ENCODE measurements around the gene SIRT5. TPM values are rescaled to one million over a fixed set of nuclear protein-coding genes. Genes with fewer than 3 reads are reported as not detected.

The SIRT5 gene
- total RNA-seq, 1 experiment from 2014 or later = 14.3 TPM

- H3K4me1 ChIP-seq (ENCODE audit: insufficient read depth, low read length) = 0 out of 2 replicates have a peak, but pooled peaks cover 2% of the 10 kb centered on the region
- H2BK5ac ChIP-seq (ENCODE audit: insufficient read length, low read length) = no peak overlapping the region
- no peak overlapping the region for H4K91ac ChIP-seq (ENCODE audit: insufficient read length, low read depth, low read length)
- no peak overlapping the region for H2AFZ ChIP-seq (ENCODE audit: low read length)
- H3K23me2 ChIP-seq (ENCODE audit: insufficient read length, low read depth, low read length, poor library complexity, severe bottlenecking) = no peaks in the 10 kb centered on the region
- H3T11ph ChIP-seq (ENCODE audit: low read length) = no peak overlapping the region
- Mint-ChIP-seq H3K27me3 (ENCODE audit: low read depth) (no peaks in the 10 kb centered on the region), H3K27ac (no peak overlapping the region), H3K9me3 (no peaks in the 10 kb centered on the region; a peak in 1 of 5 replicates), H3K36me3 (ENCODE audit: insufficient read depth in 1 of 3, low read depth in 3 of 3) (no peaks in the 10 kb centered on the region; a peak in 1 of 7 replicates), H3K4me3 (no peak overlapping the region), H3K4me1 (peaks cover 9 to 28% of the 10 kb centered on the region in 2 experiments)
- no peak overlapping the region for H2BK12ac ChIP-seq (ENCODE audit: insufficient read length, low read depth, low read length)
- H4K20me1 ChIP-seq (ENCODE audit: control insufficient read depth, insufficient read depth, insufficient read length) = no peaks in the 10 kb centered on the region
- no peak overlapping the region for H3K18ac ChIP-seq (ENCODE audit: insufficient read length, low read depth, low read length)
- H3K56ac ChIP-seq (ENCODE audit: insufficient read length, low read depth, low read length) = no peak overlapping the region
- H3K14ac ChIP-seq (ENCODE audit: insufficient read depth, low read length) = no peak overlapping the region
- no CpG with 5 or more reads among the region's 4 CpGs for WGBS (ENCODE audit: extremely low coverage, insufficient read length, low lambda C conversion rate)
- H3K27me3 ChIP-seq (ENCODE audit: insufficient read depth, low read length) = no peaks in the 10 kb centered on the region
- no peak overlapping the region for H4K5ac ChIP-seq (ENCODE audit: insufficient read length, low read depth, low read length)
- no peak overlapping the region for H2BK120ac ChIP-seq (ENCODE audit: low read depth, low read length, poor library complexity, severe bottlenecking)
- H3K4me2 ChIP-seq (ENCODE audit: insufficient read depth, insufficient read length, low read length) = no peak overlapping the region
- no peak for TF ChIP-seq CTCF (conservative IDR thresholded peaks at IDR 0.05)
- H3K23ac ChIP-seq (ENCODE audit: insufficient read length, low read depth, low read length) = no peak overlapping the region
- no peak overlapping the region for H3K9ac ChIP-seq (ENCODE audit: extremely low read depth, insufficient read length, low read length)
- H2BK15ac ChIP-seq (ENCODE audit: low read depth, low read length) = no peak overlapping the region
- H3K79me2 ChIP-seq (ENCODE audit: insufficient read depth, low read length) = no peaks in the 10 kb centered on the region
- no peaks in the 10 kb centered on the region for H3K9me3 ChIP-seq (ENCODE audit: control insufficient read depth, low read depth, low read length)
- no peak overlapping the region for H3K27ac ChIP-seq (ENCODE audit: insufficient read length, low read depth, low read length)
- DNase-seq = no peak
- H4K8ac ChIP-seq (replicated peaks; ENCODE audit: insufficient read length, low read depth, low read length) = no peak overlapping the region
- no peak overlapping the region for H3K4ac ChIP-seq (ENCODE audit: low read depth, low read length)
- H2BK20ac ChIP-seq (ENCODE audit: low read depth, low read length, poor library complexity, severe bottlenecking) = no peak overlapping the region
- no peaks in the 10 kb centered on the region for H3K79me1 ChIP-seq (ENCODE audit: insufficient read depth, low read depth, low read length, poor library complexity, severe bottlenecking)
- no peak overlapping the region for H2AK5ac ChIP-seq (ENCODE audit: insufficient read length, low read length)
Measured at GRCh38 chr6:13559968-13560650, 14.3 kb upstream of the SIRT5 start.
